CD4-positive, alpha-beta T cell treated with Interleukin-2 at 100 ng/mL for 4 hours (primary cell): ENCODE measurements around the gene CCER1.

Source experiments
- DNase-seq: peaks from one replicate; pipeline ENCODE4 v3.0.0-alpha.2; 2020; ENCODE audit warnings: low spot score

The CCER1 gene

GRCh38 chr12:90965204-90965603 is 10.2 kb upstream of the CCER1 start:
- DNase-seq = no peak

DNA sequence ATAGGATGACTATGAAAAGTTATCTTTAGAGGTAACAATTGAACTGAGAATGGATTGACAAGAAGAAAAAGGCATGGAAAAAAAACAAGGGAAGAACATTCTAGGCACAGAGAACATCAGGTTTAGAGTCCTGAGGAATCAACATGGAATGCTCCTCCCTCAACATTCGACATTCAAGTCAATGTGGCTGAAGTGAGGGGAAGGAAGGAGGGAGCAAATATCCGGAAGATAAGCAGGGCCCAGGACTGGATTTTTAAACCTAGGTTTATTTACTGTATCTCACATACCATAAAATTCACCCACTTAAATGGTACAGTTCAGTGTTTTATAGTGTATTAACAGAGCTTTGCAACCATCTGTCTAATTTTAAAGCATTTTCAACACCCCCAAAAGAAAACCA is 9.6 kb upstream of the CCER1 start:
- DNase-seq = no peak

GRCh38 chr12:90963946-90964345 is 9.0 kb upstream of the CCER1 start:
- no peak for DNase-seq

- no peak for DNase-seq
These were observed 6.2 kb upstream of the CCER1 start for GRCh38 chr12:90961154-90961553.

- peak; percentile 43 for DNase-seq
These were observed 4.7 kb upstream of the CCER1 start for GRCh38 chr12:90959538-90960139.

DNA sequence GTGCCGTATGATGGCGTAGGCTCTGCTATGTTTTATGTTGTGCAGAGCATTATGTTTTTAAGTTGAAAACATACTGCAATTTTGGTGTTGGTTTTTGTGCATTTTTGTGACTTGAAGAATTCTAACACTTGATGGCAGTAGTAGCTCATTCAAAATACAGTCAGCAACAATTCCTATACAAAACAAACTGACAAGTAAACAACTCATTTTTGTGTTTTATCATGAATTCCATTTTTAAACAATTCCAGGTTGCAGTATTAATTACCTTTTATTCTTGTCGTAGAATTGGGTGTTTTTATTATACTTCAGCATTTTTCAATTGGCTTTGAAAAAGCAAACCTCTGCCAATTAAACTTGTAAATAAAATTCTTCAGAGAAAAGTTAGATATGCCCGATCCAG is 4.1 kb upstream of the CCER1 start:
- no peak for DNase-seq

DNA sequence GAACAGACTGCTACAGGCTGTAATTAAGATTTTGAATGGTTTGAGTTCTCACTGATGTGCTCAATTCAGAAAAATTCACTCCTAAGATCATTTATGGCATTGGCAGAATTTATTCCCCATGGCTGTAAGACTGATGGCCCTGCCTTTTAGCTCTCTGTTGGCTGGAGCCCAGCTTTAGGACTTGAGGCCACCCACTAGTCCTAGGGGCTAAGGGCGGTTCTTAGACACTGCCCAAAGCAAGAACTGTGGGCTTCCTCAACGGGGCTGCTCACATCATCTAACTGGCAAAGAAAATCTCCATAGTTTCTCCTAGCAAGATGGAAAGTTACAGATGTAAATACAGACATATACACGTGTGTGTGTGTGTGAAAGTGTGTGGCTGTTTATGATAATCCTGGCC is 3.4 kb upstream of the CCER1 start:
- no peak for DNase-seq

- no peak for DNase-seq
These were observed 548 bp downstream of the CCER1 start for GRCh38 chr12:90954428-90954827.

DNA sequence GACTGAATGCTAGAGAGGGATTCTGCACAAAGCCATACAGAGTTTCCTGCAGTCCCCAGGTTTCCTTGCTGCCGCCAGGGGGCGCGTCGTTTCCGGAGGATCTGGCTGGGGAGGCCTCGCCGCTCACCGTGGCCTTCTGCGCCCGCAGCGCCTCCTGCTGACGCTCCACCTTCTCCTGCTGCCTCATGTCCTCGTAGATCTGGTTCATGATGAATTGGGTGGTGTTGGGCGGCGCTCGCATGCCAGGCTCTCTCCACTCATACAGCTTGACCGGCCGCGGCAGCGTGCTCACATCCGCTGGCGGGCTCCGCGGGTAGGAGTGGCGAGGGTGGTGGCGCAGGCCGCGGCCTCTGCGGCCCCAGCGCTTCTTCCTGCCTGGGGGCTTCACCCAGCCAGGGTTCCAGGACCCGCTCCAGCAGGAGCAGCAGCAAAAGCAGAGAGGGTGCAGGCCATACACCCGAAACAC is 987 bp downstream of the CCER1 start:
- DNase-seq = no peak

- no peak for DNase-seq
These were observed 3.4 kb downstream of the CCER1 start for GRCh38 chr12:90951432-90952105.

- DNase-seq = no peak
These were observed 7.1 kb downstream of the CCER1 start for GRCh38 chr12:90947869-90948268.

- DNase-seq = peak; percentile 19
These were observed 9.8 kb downstream of the CCER1 start for GRCh38 chr12:90945070-90945649.

DNA sequence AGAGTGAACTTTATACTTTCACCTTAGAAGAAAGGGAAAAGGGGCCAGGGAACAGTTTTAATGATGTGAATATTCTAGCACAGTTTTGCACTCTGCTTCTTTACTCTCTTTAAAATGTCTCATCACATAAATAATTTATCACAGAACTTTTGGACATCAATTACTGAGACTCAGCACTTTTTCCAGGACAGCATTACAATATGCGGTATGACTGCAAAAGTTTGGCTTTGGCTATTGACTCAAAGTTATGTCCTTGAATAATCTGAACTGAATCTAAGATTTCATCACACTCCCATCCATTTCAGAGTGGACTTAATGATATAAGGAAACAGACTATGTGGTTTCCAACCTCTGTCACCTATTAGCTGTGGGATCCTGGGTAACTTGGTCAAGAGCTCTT is 11.7 kb downstream of the CCER1 start:
- no peak for DNase-seq

DNA sequence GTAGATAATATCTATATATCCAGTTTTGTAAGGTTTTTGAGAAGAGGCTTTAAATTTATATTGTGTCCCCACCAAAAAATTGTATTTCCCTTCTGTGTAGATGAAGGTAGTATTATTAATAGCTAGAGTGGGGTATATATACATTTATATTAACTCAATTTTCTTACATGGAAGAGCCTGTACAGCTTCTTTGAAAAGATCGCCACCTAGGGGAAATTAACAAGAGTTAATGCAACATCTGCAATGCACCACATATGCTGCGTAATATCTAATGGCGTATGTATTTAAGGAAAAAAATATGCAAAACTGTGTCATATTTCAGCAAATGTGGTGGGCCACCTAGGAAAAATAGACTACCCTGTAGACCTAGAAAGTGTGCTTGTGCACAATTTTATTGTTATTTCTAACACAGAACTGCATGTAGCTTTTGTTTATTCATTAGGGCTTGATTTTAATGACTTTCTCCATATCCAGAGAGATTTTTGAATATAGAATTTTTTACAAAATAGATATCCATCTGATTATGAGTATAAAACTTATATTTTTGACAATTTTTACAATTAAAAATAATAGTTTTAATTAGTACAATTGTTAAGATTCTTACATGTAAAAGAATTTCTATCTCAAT is 14.0 kb downstream of the CCER1 start:
- peak; percentile 11 for DNase-seq

- no peak for DNase-seq
These were observed 15.6 kb downstream of the CCER1 start for GRCh38 chr12:90939382-90939781.

GRCh38 chr12:90938451-90938850 is 16.5 kb downstream of the CCER1 start:
- no peak for DNase-seq

DNA sequence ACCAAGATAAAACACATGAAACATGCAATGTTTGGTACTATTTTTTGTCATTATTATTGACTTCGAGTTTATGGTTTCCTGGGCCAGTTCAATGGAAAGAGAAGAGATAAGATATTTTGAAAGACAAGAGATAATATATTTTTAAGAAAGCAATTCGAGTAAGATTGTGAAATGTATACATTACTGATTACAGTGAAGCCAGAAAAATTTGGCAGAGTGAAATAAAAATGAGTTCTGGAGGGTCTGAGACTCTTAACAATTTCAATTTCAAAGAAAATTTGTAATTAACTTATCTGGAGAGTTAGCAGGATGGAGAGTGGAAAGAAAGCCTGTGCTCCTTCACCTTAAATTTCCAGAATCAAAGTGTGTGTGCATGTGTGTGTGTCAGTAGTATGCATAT is 17.3 kb downstream of the CCER1 start:
- DNase-seq = no peak

DNA sequence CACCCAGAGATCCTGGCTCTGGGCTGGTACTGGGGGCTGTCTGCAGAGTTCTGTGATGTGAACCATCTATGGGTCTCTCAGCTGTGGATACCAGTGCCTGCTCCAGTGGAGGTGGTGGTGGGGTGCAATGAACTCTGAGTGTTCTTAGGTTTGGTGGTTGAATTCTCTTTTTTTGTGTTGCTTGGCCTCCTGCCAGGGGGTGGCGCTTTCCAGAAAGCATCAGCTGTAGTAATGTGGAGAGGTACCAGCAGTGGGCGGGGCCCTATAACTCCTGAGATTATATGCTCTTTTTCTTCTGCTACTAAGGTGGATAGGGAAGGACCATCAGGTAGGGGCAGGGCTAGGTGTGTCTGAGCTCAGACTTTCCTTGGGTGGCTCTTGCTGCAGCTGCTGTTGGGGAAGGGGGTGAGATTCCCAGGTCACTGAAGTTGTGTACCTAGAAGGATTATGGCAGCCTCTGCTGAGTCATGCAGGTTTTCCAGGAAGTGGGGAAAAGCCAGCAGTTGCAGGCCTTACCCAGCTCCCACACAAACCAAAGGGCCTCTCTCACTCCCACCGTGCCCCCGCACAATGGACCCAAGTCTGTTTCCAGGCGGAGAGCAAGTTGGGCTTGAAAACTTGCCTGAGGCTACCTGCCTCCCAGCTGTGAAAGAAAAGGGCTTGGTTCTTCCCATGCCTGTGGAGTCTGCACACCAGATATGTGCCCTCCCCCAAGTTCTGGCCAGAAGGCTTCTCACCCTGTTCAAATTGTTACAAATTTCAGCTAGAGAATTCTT is 18.6 kb downstream of the CCER1 start:
- DNase-seq = no peak

DNA sequence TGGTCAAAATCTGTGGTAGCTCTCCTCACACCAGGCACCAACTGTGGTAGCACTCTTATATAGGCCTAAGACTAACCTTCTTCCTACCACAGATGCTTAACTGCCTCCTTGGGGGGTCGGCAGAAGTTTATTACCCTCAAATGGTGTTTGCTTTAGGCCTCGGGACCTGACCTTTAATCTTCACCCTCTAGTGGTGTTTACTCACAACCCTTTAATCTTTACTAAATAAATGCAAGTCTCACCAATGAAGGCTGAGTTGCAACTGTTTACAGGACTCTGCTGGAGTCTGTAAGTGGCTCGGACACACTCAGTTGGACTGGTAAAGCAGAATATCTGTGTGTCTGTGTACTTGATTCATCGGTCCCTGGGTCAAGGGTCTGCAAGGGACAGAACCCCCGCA is 29.4 kb downstream of the CCER1 start:
- DNase-seq = no peak

- no peak for DNase-seq
These were observed 30.6 kb downstream of the CCER1 start for GRCh38 chr12:90924406-90924805.

GRCh38 chr12:90922145-90922627 is 32.8 kb downstream of the CCER1 start:
- no peak for DNase-seq

- DNase-seq = no peak
These were observed 33.4 kb downstream of the CCER1 start for GRCh38 chr12:90921536-90921935.
